ENCODE measurements around the gene HEMGN.

DNA sequence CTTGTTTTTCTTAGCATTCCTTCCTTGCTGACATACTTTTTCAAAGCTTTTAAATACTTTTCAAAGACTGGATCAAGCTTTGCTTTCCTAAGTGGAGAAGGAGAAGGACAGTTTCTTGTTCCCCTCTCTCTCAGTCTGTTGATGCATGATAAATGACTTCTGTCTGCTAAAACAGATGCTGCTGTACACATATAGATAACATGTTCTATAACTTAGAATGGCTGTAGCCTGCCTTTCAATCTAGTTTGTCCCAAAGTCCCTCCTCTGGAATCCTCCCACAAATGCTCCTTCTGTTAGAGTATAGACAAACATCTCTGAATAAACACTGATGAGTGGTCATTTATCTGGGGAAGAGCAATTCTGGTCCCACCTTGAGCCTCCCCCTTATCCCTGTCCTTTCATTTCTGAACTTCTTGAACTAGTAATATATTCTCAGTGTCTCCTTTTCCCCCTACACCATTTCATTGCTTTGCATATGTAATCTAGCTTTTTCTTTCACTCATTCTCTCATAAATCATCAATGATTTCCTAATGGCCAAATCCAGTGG is 5.4 kb upstream of the HEMGN start:
- no peak for TF ChIP-seq POLR2A (IDR thresholded peaks at IDR 0.05; ENCODE audit: low read depth, low read length)
- TF ChIP-seq, protein P1, sequence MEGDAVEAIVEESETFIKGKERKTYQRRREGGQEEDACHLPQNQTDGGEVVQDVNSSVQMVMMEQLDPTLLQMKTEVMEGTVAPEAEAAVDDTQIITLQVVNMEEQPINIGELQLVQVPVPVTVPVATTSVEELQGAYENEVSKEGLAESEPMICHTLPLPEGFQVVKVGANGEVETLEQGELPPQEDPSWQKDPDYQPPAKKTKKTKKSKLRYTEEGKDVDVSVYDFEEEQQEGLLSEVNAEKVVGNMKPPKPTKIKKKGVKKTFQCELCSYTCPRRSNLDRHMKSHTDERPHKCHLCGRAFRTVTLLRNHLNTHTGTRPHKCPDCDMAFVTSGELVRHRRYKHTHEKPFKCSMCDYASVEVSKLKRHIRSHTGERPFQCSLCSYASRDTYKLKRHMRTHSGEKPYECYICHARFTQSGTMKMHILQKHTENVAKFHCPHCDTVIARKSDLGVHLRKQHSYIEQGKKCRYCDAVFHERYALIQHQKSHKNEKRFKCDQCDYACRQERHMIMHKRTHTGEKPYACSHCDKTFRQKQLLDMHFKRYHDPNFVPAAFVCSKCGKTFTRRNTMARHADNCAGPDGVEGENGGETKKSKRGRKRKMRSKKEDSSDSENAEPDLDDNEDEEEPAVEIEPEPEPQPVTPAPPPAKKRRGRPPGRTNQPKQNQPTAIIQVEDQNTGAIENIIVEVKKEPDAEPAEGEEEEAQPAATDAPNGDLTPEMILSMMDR (conservative IDR thresholded peaks at IDR 0.05; ENCODE audit: low read depth, low read length) = no peak
- TF ChIP-seq, protein P2, sequence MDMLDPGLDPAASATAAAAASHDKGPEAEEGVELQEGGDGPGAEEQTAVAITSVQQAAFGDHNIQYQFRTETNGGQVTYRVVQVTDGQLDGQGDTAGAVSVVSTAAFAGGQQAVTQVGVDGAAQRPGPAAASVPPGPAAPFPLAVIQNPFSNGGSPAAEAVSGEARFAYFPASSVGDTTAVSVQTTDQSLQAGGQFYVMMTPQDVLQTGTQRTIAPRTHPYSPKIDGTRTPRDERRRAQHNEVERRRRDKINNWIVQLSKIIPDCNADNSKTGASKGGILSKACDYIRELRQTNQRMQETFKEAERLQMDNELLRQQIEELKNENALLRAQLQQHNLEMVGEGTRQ (IDR thresholded peaks at IDR 0.05; ENCODE audit: low read depth, low read length) = no peak
- TF ChIP-seq MAZ (IDR thresholded peaks at IDR 0.05; ENCODE audit: borderline replicate concordance, low read depth, low read length) = no peak
